H9 (cell line): ENCODE data around the gene RBM38. TPM values are rescaled to one million over a fixed set of nuclear protein-coding genes. Genes with fewer than 3 reads are reported as not detected.

Experiments used
- DNase-seq: peaks from one replicate; pipeline ENCODE4 v3.0.0-alpha.2; 2017
- H2AFZ ChIP-seq: one replicate; pipeline ENCODE4 v1.6.1; 2013; ENCODE audit warnings: mild to moderate bottlenecking, low read length, control low read depth, moderate library complexity
- H2AK5ac ChIP-seq: 2 replicates; pipeline ENCODE4 v1.6.1; 2013; ENCODE audit warnings: low read length, control low read depth, mixed read lengths; ENCODE audit not compliant: insufficient read length
- H2BK120ac ChIP-seq: one replicate; pipeline ENCODE4 v1.6.1; 2013; ENCODE audit warnings: low read depth, mild to moderate bottlenecking, low read length, control low read depth, inconsistent platforms; ENCODE audit not compliant: poor library complexity, severe bottlenecking
- H2BK12ac ChIP-seq: 2 replicates; pipeline ENCODE4 v1.6.1; 2013; ENCODE audit warnings: low read length, control low read depth, mixed read lengths, low read depth; ENCODE audit not compliant: insufficient read length
- H2BK15ac ChIP-seq: 2 replicates; pipeline ENCODE4 v1.6.1; 2013; ENCODE audit warnings: low read depth, low read length, control low read depth
- H2BK20ac ChIP-seq: one replicate; pipeline ENCODE4 v1.6.1; 2013; ENCODE audit warnings: low read depth, mild to moderate bottlenecking, low read length, control low read depth, inconsistent platforms; ENCODE audit not compliant: poor library complexity, severe bottlenecking
- H2BK5ac ChIP-seq: 2 replicates; pipeline ENCODE4 v1.6.1; 2013; ENCODE audit warnings: low read length, control low read depth, mixed read lengths; ENCODE audit not compliant: insufficient read length
- H3K14ac ChIP-seq: 2 replicates; pipeline ENCODE4 v1.6.1; 2013; ENCODE audit warnings: low read length, control low read depth; ENCODE audit not compliant: insufficient read depth
- H3K18ac ChIP-seq: 2 replicates; pipeline ENCODE4 v1.6.1; 2013; ENCODE audit warnings: low read depth, mild to moderate bottlenecking, mixed read lengths, low read length, control low read depth; ENCODE audit not compliant: insufficient read length
- H3K23ac ChIP-seq: 2 replicates; pipeline ENCODE4 v1.6.1; 2013; ENCODE audit warnings: low read length, control low read depth, mixed read lengths, low read depth; ENCODE audit not compliant: insufficient read length
- H3K23me2 ChIP-seq: 2 replicates; pipeline ENCODE4 v1.6.1; 2013; ENCODE audit warnings: low read depth, mild to moderate bottlenecking, mixed read lengths, low read length, control low read depth; ENCODE audit not compliant: insufficient read length, poor library complexity, severe bottlenecking
- H3K27ac ChIP-seq: 2 replicates; pipeline ENCODE4 v1.5.1; 2013; ENCODE audit warnings: low read length, control low read depth, mixed read lengths, low read depth; ENCODE audit not compliant: insufficient read length
- H3K27me3 ChIP-seq: 2 replicates; pipeline ENCODE4 v1.6.1; 2013; ENCODE audit warnings: low read length, control low read depth, inconsistent platforms; ENCODE audit not compliant: insufficient read depth
- H3K4ac ChIP-seq: 2 replicates; pipeline ENCODE4 v1.6.1; 2013; ENCODE audit warnings: low read depth, mild to moderate bottlenecking, control low read depth, inconsistent platforms, low read length, moderate library complexity
- H3K4me1 ChIP-seq: 2 replicates; pipeline ENCODE4 v1.6.1; 2013; ENCODE audit warnings: low read length, control low read depth, inconsistent platforms; ENCODE audit not compliant: insufficient read depth
- H3K4me2 ChIP-seq: 2 replicates; pipeline ENCODE4 v1.6.1; 2013; ENCODE audit warnings: low read length, control low read depth, mixed read lengths; ENCODE audit not compliant: insufficient read length, insufficient read depth
- H3K56ac ChIP-seq: 2 replicates; pipeline ENCODE4 v1.6.1; 2013; ENCODE audit warnings: low read depth, mild to moderate bottlenecking, mixed read lengths, low read length, control low read depth; ENCODE audit not compliant: insufficient read length
- H3K79me1 ChIP-seq: 2 replicates; pipeline ENCODE4 v1.6.1; 2013; ENCODE audit warnings: low read depth, mild to moderate bottlenecking, moderate library complexity, low read length, control low read depth, inconsistent platforms; ENCODE audit not compliant: insufficient read depth, poor library complexity, severe bottlenecking
- H3K79me2 ChIP-seq: 2 replicates; pipeline ENCODE4 v1.6.1; 2013; ENCODE audit warnings: low read length, control low read depth, inconsistent platforms; ENCODE audit not compliant: insufficient read depth
- H3K9ac ChIP-seq: 2 replicates; pipeline ENCODE4 v1.6.1; 2013; ENCODE audit warnings: low read length, control low read depth, mixed read lengths; ENCODE audit not compliant: insufficient read length; ENCODE audit errors: extremely low read depth
- H3K9me3 ChIP-seq: one replicate; pipeline ENCODE4 v1.6.1; 2013; ENCODE audit warnings: low read depth, low read length, inconsistent platforms; ENCODE audit not compliant: control insufficient read depth
- H3T11ph ChIP-seq: one replicate; pipeline ENCODE4 v1.6.1; 2013; ENCODE audit warnings: mild to moderate bottlenecking, low read length, control low read depth, inconsistent platforms
- H4K20me1 ChIP-seq: one replicate; pipeline ENCODE4 v1.6.1; 2013; ENCODE audit not compliant: control insufficient read depth, insufficient read length, insufficient read depth
- H4K5ac ChIP-seq: 2 replicates; pipeline ENCODE4 v1.6.1; 2013; ENCODE audit warnings: low read depth, mild to moderate bottlenecking, mixed read lengths, low read length, control low read depth; ENCODE audit not compliant: insufficient read length
- H4K8ac ChIP-seq: replicated peaks from 2 replicates; pipeline ENCODE4 v1.6.1; 2013; ENCODE audit warnings: low read length, control low read depth, mixed read lengths, low read depth; ENCODE audit not compliant: insufficient read length
- H4K91ac ChIP-seq: 2 replicates; pipeline ENCODE4 v1.6.1; 2013; ENCODE audit warnings: low read depth, mild to moderate bottlenecking, moderate library complexity, mixed read lengths, low read length, control low read depth; ENCODE audit not compliant: insufficient read length
- H3K27ac Mint-ChIP-seq, 3 experiments: 2 replicates in 2 of 3; 3 replicates in 1 of 3; pipeline ENCODE4 v1.8.0; 2020 to 2021; ENCODE audit warnings: mixed read lengths in 3 of 3, mild to moderate bottlenecking in 1 of 3, moderate library complexity in 1 of 3
- H3K27me3 Mint-ChIP-seq: 2 replicates; pipeline ENCODE4 v1.8.0; 2021; ENCODE audit warnings: low read depth, mild to moderate bottlenecking, moderate library complexity, mixed read lengths
- H3K36me3 Mint-ChIP-seq, 3 experiments: 2 replicates in 2 of 3; 3 replicates in 1 of 3; pipeline ENCODE4 v1.8.0; 2020 to 2021; ENCODE audit warnings: low read depth in 3 of 3, mixed read lengths in 3 of 3; ENCODE audit not compliant: insufficient read depth in 1 of 3
- H3K4me1 Mint-ChIP-seq, 2 experiments: 2 replicates each; pipeline ENCODE4 v1.8.0; 2020; ENCODE audit warnings: mixed read lengths in 2 of 2
- H3K4me3 Mint-ChIP-seq, 2 experiments: 2 replicates in 1 of 2; 3 replicates in 1 of 2; pipeline ENCODE4 v1.8.0; 2020 to 2021; ENCODE audit warnings: mild to moderate bottlenecking in 2 of 2, mixed read lengths in 2 of 2, moderate library complexity in 1 of 2
- H3K9me3 Mint-ChIP-seq, 2 experiments: 2 replicates in 1 of 2; 3 replicates in 1 of 2; pipeline ENCODE4 v1.8.0; 2020; ENCODE audit warnings: mild to moderate bottlenecking in 2 of 2, mixed read lengths in 2 of 2, moderate library complexity in 1 of 2
- CTCF ChIP-seq: fragments of 200-600 bp; sonication (generic); conservative IDR thresholded peaks from 3 replicates; pipeline ENCODE4 v1.8.0; 2021; ENCODE audit warnings: antibody characterized with exemption, mild to moderate bottlenecking
- WGBS: extraction: QIAGEN DNeasy Blood & Tissue Kit; methylation state at CpG from one replicate; pipeline ENCODE4 v1.1.7; 2013; ENCODE audit warnings: missing lambda C conversion rate, low lambda C conversion rate, mixed read lengths; ENCODE audit not compliant: insufficient read length; ENCODE audit errors: extremely low coverage; 5-methylcytosine and 5-hydroxymethylcytosine counted together
- total RNA-seq: library from RNA; stranded (reverse); gene quantifications from 2 replicates; pipeline ENCODE4 v1.2.1, GENCODE V29; 2021

The RBM38 gene
- total RNA-seq, 1 experiment from 2014 or later = 66.8 TPM

GRCh38 chr20:57385940-57386339 lies 5.3 kb upstream of the RBM38 start:
- Histone ChIP-seq H3K9me3 (no peaks in the 10 kb centered on the region), H2AFZ (no peak overlapping the region), H3T11ph (no peak overlapping the region), H3K4me2 (no peak overlapping the region), H2BK12ac (no peak overlapping the region), H4K20me1 (no peaks in the 10 kb centered on the region), H4K8ac (no peak overlapping the region), H2BK5ac (no peak overlapping the region), H3K23me2 (peaks cover 16% of the 10 kb centered on the region), H4K5ac (no peak overlapping the region), H4K91ac (no peak overlapping the region), H3K23ac (no peak overlapping the region), H3K18ac (no peak overlapping the region), H3K4ac (no peak overlapping the region), H3K27ac (no peak overlapping the region), H3K14ac (no peak overlapping the region), H2BK20ac (no peak overlapping the region), H3K27me3 (no peaks in the 10 kb centered on the region), H3K4me1 (no peaks in the 10 kb centered on the region), H2BK15ac (no peak overlapping the region), H2BK120ac (no peak overlapping the region), H3K56ac (no peak overlapping the region), H3K79me2 (no peaks in the 10 kb centered on the region), H2AK5ac (no peak overlapping the region), H3K79me1 (no peaks in the 10 kb centered on the region), H3K9ac (no peak overlapping the region)
- WGBS = no CpG with 5 or more reads among the region's 6 CpGs
- Mint-ChIP-seq H3K27ac (no peak overlapping the region), H3K27me3 (peaks cover 6% of the 10 kb centered on the region), H3K4me3 (no peak overlapping the region; a peak in 1 of 5 replicates), H3K36me3 (peaks cover 0 to under 1% (median 0%) of the 10 kb centered on the region in 3 experiments; a peak in 2 of 7 replicates), H3K9me3 (no peaks in the 10 kb centered on the region), H3K4me1 (peaks cover 10 to 18% of the 10 kb centered on the region in 2 experiments)
- DNase-seq = no peak
- no peak for TF ChIP-seq CTCF
